IPS-20b (cell line): ENCODE data around the gene ADGRB3.

ENCODE experiments used
- H3K27ac ChIP-seq: one replicate; pipeline ENCODE4 v1.5.1; 2013; ENCODE audit warnings: low read length
- H3K27me3 ChIP-seq: 2 replicates; pipeline ENCODE4 v1.6.1; 2013; ENCODE audit warnings: mild to moderate bottlenecking, low read length, inconsistent platforms; ENCODE audit not compliant: insufficient read depth
- H3K36me3 ChIP-seq: 2 replicates; pipeline ENCODE4 v1.6.1; 2013; ENCODE audit warnings: low read depth, mild to moderate bottlenecking, inconsistent platforms, low read length, moderate library complexity; ENCODE audit not compliant: insufficient read depth
- H3K4me1 ChIP-seq: 2 replicates; pipeline ENCODE4 v1.6.1; 2013; ENCODE audit warnings: mild to moderate bottlenecking, control low read depth, inconsistent platforms, low read length, moderate library complexity; ENCODE audit not compliant: insufficient read depth
- H3K4me3 ChIP-seq: 2 replicates; pipeline ENCODE4 v1.5.1; 2013; ENCODE audit warnings: mild to moderate bottlenecking, low read length, inconsistent platforms
- H3K9ac ChIP-seq: 2 replicates; pipeline ENCODE4 v1.6.1; 2013; ENCODE audit warnings: low read depth, mild to moderate bottlenecking, inconsistent platforms, low read length, moderate library complexity
- H3K9me3 ChIP-seq: 2 replicates; pipeline ENCODE4 v1.6.1; 2013; ENCODE audit warnings: mild to moderate bottlenecking, low read depth, low read length, inconsistent platforms; ENCODE audit not compliant: insufficient read depth

ADGRB3 gene

GRCh38 chr6:68636666-68637065 lies 1.6 kb downstream of the ADGRB3 start:
- peaks cover 87% of the 10 kb centered on the region for H3K27me3 ChIP-seq
- no peaks in the 10 kb centered on the region for H3K9me3 ChIP-seq
- H3K4me3 ChIP-seq, result peak overlapping the region; percentile 35; the same call in 1 of the 2 replicates
- no peak overlapping the region for H3K27ac ChIP-seq
- H3K36me3 ChIP-seq, result no peaks in the 10 kb centered on the region
- H3K4me1 ChIP-seq, result peaks cover 14% of the 10 kb centered on the region
- H3K9ac ChIP-seq, result no peak overlapping the region

- Histone ChIP-seq H3K9ac (no peak overlapping the region), H3K9me3 (no peaks in the 10 kb centered on the region), H3K4me1 (peaks cover 14% of the 10 kb centered on the region), H3K27me3 (peaks cover 87% of the 10 kb centered on the region), H3K4me3 (no peak overlapping the region), H3K27ac (no peak overlapping the region), H3K36me3 (no peaks in the 10 kb centered on the region)
These were observed 2.0 kb downstream of the ADGRB3 start for GRCh38 chr6:68637071-68637470.

- Histone ChIP-seq H3K36me3 (no peaks in the 10 kb centered on the region), H3K27me3 (peaks cover 80% of the 10 kb centered on the region), H3K9me3 (no peaks in the 10 kb centered on the region), H3K4me3 (no peak overlapping the region), H3K9ac (no peak overlapping the region), H3K27ac (no peak overlapping the region), H3K4me1 (peaks cover 14% of the 10 kb centered on the region)
These were observed 2.7 kb downstream of the ADGRB3 start for GRCh38 chr6:68637782-68638181.

- Histone ChIP-seq H3K9me3 (no peaks in the 10 kb centered on the region), H3K9ac (no peak overlapping the region), H3K27me3 (peaks cover 74% of the 10 kb centered on the region), H3K36me3 (no peaks in the 10 kb centered on the region), H3K27ac (no peak overlapping the region), H3K4me3 (no peak overlapping the region), H3K4me1 (peaks cover 14% of the 10 kb centered on the region)
These were observed 3.3 kb downstream of the ADGRB3 start for GRCh38 chr6:68638230-68638900.

DNA sequence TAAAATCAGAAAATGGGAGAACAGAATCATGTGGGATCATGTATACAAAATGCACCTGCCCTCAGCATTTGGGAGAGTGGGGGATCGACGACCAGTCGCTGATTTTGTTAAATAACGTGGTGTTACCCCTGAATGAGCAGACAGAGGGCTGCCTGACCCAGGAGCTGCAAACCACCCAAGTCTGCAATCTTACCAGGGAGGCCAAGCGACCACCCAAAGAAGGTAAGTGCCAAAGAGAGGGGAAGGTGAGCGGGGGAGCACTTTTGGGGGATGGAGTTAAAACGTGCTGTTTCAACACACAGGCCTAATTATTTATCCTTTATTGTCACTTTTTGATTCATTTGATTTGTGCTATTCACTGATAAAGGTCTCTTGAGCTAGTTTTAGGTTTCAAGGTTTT lies 4.1 kb downstream of the ADGRB3 start:
- Histone ChIP-seq H3K9me3 (no peaks in the 10 kb centered on the region), H3K27me3 (peaks cover 66% of the 10 kb centered on the region), H3K4me1 (peaks cover 8% of the 10 kb centered on the region), H3K27ac (no peak overlapping the region), H3K36me3 (no peaks in the 10 kb centered on the region), H3K9ac (no peak overlapping the region), H3K4me3 (peak overlapping the region; percentile 82)

DNA sequence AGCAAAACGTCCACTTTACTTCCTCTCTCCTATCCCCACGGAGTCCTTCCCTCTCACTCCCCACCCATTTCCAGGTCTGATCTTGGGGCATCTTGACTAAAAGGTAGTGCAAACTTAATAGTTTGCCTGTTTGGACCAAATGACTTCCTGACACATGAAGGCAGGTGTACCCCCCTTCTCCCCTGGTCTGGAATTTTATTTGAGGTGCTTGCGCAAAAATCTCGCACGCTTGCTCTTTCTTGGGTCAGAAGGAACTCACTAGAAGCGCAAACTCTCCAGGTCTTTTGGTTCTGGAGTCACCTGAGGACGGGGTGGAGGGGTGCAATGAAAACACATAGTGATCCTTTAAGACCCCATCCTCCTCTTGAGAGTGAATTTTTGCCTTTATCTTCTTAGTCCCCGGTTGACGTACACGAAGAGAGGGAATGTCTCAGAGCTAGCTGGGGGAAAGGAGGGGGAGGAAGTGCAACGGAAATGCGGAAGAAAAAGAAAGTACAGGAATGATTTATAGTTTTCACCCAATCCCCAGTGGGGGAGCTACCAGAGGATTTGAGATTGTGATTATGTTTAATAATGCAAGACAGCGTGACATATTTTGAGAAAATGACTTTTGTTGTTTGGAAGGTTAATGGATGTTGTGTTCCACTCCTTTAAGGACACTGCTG lies 4.9 kb downstream of the ADGRB3 start:
- Histone ChIP-seq H3K4me3 (peak overlapping the region; percentile 82), H3K36me3 (no peaks in the 10 kb centered on the region), H3K9me3 (no peaks in the 10 kb centered on the region), H3K27ac (no peak overlapping the region), H3K9ac (peak overlapping the region; percentile 28; the same call in 1 of the 2 replicates), H3K4me1 (peaks cover 6% of the 10 kb centered on the region), H3K27me3 (peaks cover 61% of the 10 kb centered on the region)

GRCh38 chr6:68640491-68640835 lies 5.4 kb downstream of the ADGRB3 start:
- H3K27ac ChIP-seq, result no peak overlapping the region
- H3K4me1 ChIP-seq, result peaks cover 6% of the 10 kb centered on the region
- peak overlapping the region; percentile 82 for H3K4me3 ChIP-seq
- H3K9ac ChIP-seq, result peak overlapping the region; percentile 28; the same call in 1 of the 2 replicates
- H3K27me3 ChIP-seq, result peaks cover 57% of the 10 kb centered on the region
- H3K36me3 ChIP-seq, result no peaks in the 10 kb centered on the region
- H3K9me3 ChIP-seq, result no peaks in the 10 kb centered on the region

GRCh38 chr6:68641172-68641571 lies 6.1 kb downstream of the ADGRB3 start:
- Histone ChIP-seq H3K27ac (no peak overlapping the region), H3K36me3 (no peaks in the 10 kb centered on the region), H3K9me3 (no peaks in the 10 kb centered on the region), H3K4me3 (no peak overlapping the region), H3K27me3 (peaks cover 50% of the 10 kb centered on the region), H3K9ac (no peak overlapping the region), H3K4me1 (peaks cover 6% of the 10 kb centered on the region)

GRCh38 chr6:68642081-68642480 lies 7.0 kb downstream of the ADGRB3 start:
- no peak overlapping the region for H3K4me3 ChIP-seq
- no peak overlapping the region for H3K27ac ChIP-seq
- no peak overlapping the region for H3K9ac ChIP-seq
- H3K27me3 ChIP-seq, result peaks cover 41% of the 10 kb centered on the region
- no peaks in the 10 kb centered on the region for H3K9me3 ChIP-seq
- H3K36me3 ChIP-seq, result no peaks in the 10 kb centered on the region
- peaks cover 6% of the 10 kb centered on the region for H3K4me1 ChIP-seq

DNA sequence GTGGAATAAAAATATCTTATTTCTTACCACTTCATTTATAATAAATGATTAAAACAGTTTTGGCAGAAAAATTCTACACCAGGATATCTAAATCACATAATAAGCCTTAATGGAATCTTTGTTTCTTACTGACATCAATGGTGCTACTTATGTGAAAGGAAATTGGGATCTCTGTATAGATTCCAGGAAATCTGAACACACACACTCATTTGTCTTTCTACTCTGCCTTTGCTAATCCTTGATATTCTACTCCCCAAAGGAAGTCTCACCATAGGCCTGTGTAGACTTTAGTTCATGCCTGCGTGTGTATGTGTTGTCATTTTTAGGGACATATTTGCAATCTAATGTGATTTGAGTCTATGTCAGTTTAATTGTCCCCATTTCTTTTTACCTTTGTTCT lies 7.9 kb downstream of the ADGRB3 start:
- Histone ChIP-seq H3K36me3 (no peaks in the 10 kb centered on the region), H3K4me1 (peaks cover 6% of the 10 kb centered on the region), H3K9ac (no peak overlapping the region), H3K27ac (no peak overlapping the region), H3K4me3 (no peak overlapping the region), H3K9me3 (no peaks in the 10 kb centered on the region), H3K27me3 (peaks cover 32% of the 10 kb centered on the region)

DNA sequence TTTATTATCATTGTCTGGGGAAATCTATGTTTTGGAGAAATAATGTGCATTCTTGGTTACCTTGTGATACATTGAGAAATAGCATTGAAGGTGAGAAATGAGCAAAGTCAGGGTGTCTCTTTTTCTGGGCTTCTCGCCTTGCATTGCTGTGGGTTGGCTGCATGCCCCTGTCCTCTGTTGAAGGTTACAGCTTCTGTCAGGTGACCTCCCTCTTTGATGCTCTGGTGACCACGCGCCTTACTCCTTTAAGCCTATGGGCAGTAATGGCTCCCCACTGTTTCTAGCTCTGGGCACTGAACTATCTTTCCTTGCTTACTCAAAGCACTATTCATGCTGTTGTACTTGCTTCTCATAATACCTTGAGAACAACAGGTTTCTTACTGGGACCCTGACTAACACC lies 14.6 kb downstream of the ADGRB3 start:
- Histone ChIP-seq H3K4me3 (no peak overlapping the region), H3K4me1 (no peaks in the 10 kb centered on the region), H3K27me3 (no peaks in the 10 kb centered on the region), H3K27ac (no peak overlapping the region), H3K9ac (no peak overlapping the region), H3K9me3 (no peaks in the 10 kb centered on the region), H3K36me3 (no peaks in the 10 kb centered on the region)

- H3K36me3 ChIP-seq, result no peaks in the 10 kb centered on the region
- H3K27me3 ChIP-seq, result no peaks in the 10 kb centered on the region
- no peak overlapping the region for H3K4me3 ChIP-seq
- no peak overlapping the region for H3K27ac ChIP-seq
- no peaks in the 10 kb centered on the region for H3K4me1 ChIP-seq
- H3K9me3 ChIP-seq, result no peaks in the 10 kb centered on the region
- no peak overlapping the region for H3K9ac ChIP-seq
These were observed 15.1 kb downstream of the ADGRB3 start for GRCh38 chr6:68650142-68650541.
